H1 (cell line): Measurements from ENCODE around the gene EEPD1. TPM values are rescaled to one million over a fixed set of nuclear protein-coding genes. Genes with fewer than 3 reads are reported as not detected.

Source experiments
- CTCF ChIA-PET: fragments of 300-600 bp; sonication (Branson Sonifier 250); formaldehyde crosslinking; loops from one replicate; lab custom pipeline; 2021; ENCODE audit not compliant: partially characterized antibody; lab: Charles Lee
- POLR2A ChIA-PET: fragments of 300-600 bp; sonication (Branson Sonifier 250); formaldehyde crosslinking; loops from one replicate; lab custom pipeline; 2021; ENCODE audit warnings: inconsistent platforms; ENCODE audit not compliant: partially characterized antibody; lab: Charles Lee
- DNase-seq, 2 experiments: peaks; one replicate each; pipeline versions ENCODE4 v3.0.0 to v3.0.0-alpha.2; 2010 to 2022; ENCODE audit warnings: low spot score in 2 of 2, low read depth in 1 of 2, mixed read lengths in 1 of 2
- FAIRE-seq: peaks from 2 replicates; lab custom pipeline; 2011; peaks lifted over from hg19 to GRCh38; lab: Jason Lieb, UNC
- H2AFZ ChIP-seq: 2 replicates; pipeline ENCODE4 v1.8.1; 2012; ENCODE audit warnings: low read length, inconsistent platforms
- H2AK5ac ChIP-seq: 2 replicates; pipeline ENCODE4 v1.6.1; 2013; ENCODE audit warnings: low read depth, low read length
- H2BK120ac ChIP-seq: replicated peaks from 2 replicates; pipeline ENCODE3; 2013; ENCODE audit warnings: low read depth, low read length, inconsistent platforms
- H2BK12ac ChIP-seq: 2 replicates; pipeline ENCODE4 v1.6.1; 2013; ENCODE audit warnings: low read depth, low read length
- H2BK15ac ChIP-seq: 2 replicates; pipeline ENCODE4 v1.6.1; 2013; ENCODE audit warnings: low read length
- H2BK20ac ChIP-seq: 2 replicates; pipeline ENCODE4 v1.6.1; 2013; ENCODE audit warnings: low read length
- H2BK5ac ChIP-seq: 2 replicates; pipeline ENCODE4 v1.6.1; 2013; ENCODE audit warnings: low read depth, low read length
- H3K14ac ChIP-seq: 2 replicates; pipeline ENCODE4 v1.6.1; 2013; ENCODE audit warnings: inconsistent platforms; ENCODE audit not compliant: insufficient read length
- H3K18ac ChIP-seq: 2 replicates; pipeline ENCODE4 v1.6.1; 2013; ENCODE audit warnings: low read length; ENCODE audit errors: extremely low read depth
- H3K23ac ChIP-seq: 2 replicates; pipeline ENCODE4 v1.6.1; 2013; ENCODE audit warnings: inconsistent platforms; ENCODE audit not compliant: insufficient read length
- H3K23me2 ChIP-seq: 2 replicates; pipeline ENCODE4 v1.6.1; 2013; ENCODE audit warnings: low read depth, low read length
- H3K27ac ChIP-seq: 2 replicates; pipeline ENCODE4 v1.6.1; 2011; ENCODE audit warnings: low read depth, low read length, inconsistent platforms
- H3K27me3 ChIP-seq, 4 experiments: replicated peaks in 1 of 4; 1 replicate in 1 of 4; 2 replicates in 3 of 4; pipeline versions ENCODE4 v1.6.1 to v1.8.1; 2011 to 2013; ENCODE audit warnings: low read length in 3 of 4, mild to moderate bottlenecking in 3 of 4, inconsistent platforms in 2 of 4, mixed read lengths in 2 of 4, moderate library complexity in 1 of 4; ENCODE audit not compliant: control insufficient read depth in 3 of 4, insufficient read depth in 3 of 4; ENCODE audit errors: extremely low read depth in 1 of 4
- H3K36me3 ChIP-seq, 4 experiments: 2 replicates each; pipeline versions ENCODE4 v1.6.1 to v1.8.1; 2011 to 2013; ENCODE audit warnings: mild to moderate bottlenecking in 4 of 4, low read length in 3 of 4, moderate library complexity in 2 of 4, control low read depth in 1 of 4, inconsistent platforms in 1 of 4; ENCODE audit not compliant: insufficient read depth in 4 of 4, control insufficient read depth in 2 of 4
- H3K4ac ChIP-seq: replicated peaks from 2 replicates; pipeline ENCODE3; 2013; ENCODE audit warnings: low read length, low read depth, mixed read lengths, inconsistent platforms; ENCODE audit not compliant: insufficient read length
- H3K4me1 ChIP-seq, 4 experiments: replicated peaks in 1 of 4; 1 replicate in 1 of 4; 2 replicates in 3 of 4; pipeline versions ENCODE4 v1.6.1 to v1.8.1; 2011 to 2013; ENCODE audit warnings: low read length in 3 of 4, inconsistent platforms in 2 of 4, mixed read lengths in 1 of 4; ENCODE audit not compliant: insufficient read depth in 4 of 4, control insufficient read depth in 3 of 4
- H3K4me2 ChIP-seq, 2 experiments: 2 replicates each; pipeline versions ENCODE4 v1.6.1 to v1.8.1; 2011 to 2013; ENCODE audit warnings: low read depth in 2 of 2, low read length in 2 of 2, control low read depth in 1 of 2, inconsistent platforms in 1 of 2, mild to moderate bottlenecking in 1 of 2; ENCODE audit not compliant: insufficient read depth in 1 of 2
- H3K4me3 ChIP-seq, 4 experiments: fragments of 200-600, 300-600 bp in 1 of 4; sonication (generic), shearing (Covaris generic), sonication (Bioruptor Twin) in 1 of 4; 2 replicates each; pipeline versions ENCODE4 v1.5.1 to v1.8.1; 2011 to 2016; ENCODE audit warnings: low read length in 4 of 4, low read depth in 3 of 4, control low read depth in 2 of 4, inconsistent platforms in 2 of 4, mild to moderate bottlenecking in 2 of 4, mixed read lengths in 1 of 4, moderate library complexity in 1 of 4; ENCODE audit not compliant: insufficient read depth in 2 of 4; ENCODE audit errors: extremely low read depth in 1 of 4
- H3K56ac ChIP-seq: replicated peaks from 2 replicates; pipeline ENCODE3; 2013; ENCODE audit warnings: low read depth, mild to moderate bottlenecking, mixed read lengths, low read length, inconsistent platforms; ENCODE audit not compliant: insufficient read length
- H3K79me1 ChIP-seq: 2 replicates; pipeline ENCODE4 v1.6.1; 2013; ENCODE audit warnings: low read depth, low read length, control low read depth
- H3K79me2 ChIP-seq, 2 experiments: 2 replicates each; pipeline versions ENCODE4 v1.6.1 to v1.8.1; 2012 to 2013; ENCODE audit warnings: low read length in 2 of 2, mild to moderate bottlenecking in 2 of 2, inconsistent platforms in 1 of 2; ENCODE audit not compliant: insufficient read depth in 2 of 2, control insufficient read depth in 1 of 2
- H3K9ac ChIP-seq, 4 experiments: replicated peaks in 1 of 4; 1 replicate in 1 of 4; 2 replicates in 3 of 4; pipeline versions ENCODE4 v1.6.1 to v1.8.1; 2011 to 2013; ENCODE audit warnings: low read depth in 3 of 4, low read length in 3 of 4, control low read depth in 2 of 4, mild to moderate bottlenecking in 2 of 4, moderate library complexity in 2 of 4, inconsistent platforms in 1 of 4; ENCODE audit errors: extremely low read depth in 1 of 4
- H3K9me3 ChIP-seq, 2 experiments: 2 replicates each; pipeline versions ENCODE4 v1.6.1 to v1.8.1; 2012 to 2013; ENCODE audit warnings: mild to moderate bottlenecking in 2 of 2, moderate library complexity in 2 of 2, control low read depth in 1 of 2, inconsistent platforms in 1 of 2, low read depth in 1 of 2, low read length in 1 of 2, mixed read lengths in 1 of 2; ENCODE audit not compliant: insufficient read depth in 2 of 2
- H4K20me1 ChIP-seq, 2 experiments: replicated peaks in 1 of 2; 2 replicates each; pipeline versions ENCODE3 to v1.8.1; 2011 to 2013; ENCODE audit warnings: inconsistent platforms in 2 of 2, low read length in 2 of 2, mild to moderate bottlenecking in 1 of 2; ENCODE audit not compliant: insufficient read depth in 2 of 2, control insufficient read depth in 1 of 2
- H4K5ac ChIP-seq: 2 replicates; pipeline ENCODE4 v1.6.1; 2013; ENCODE audit warnings: low read length, low read depth, mixed read lengths, inconsistent platforms; ENCODE audit not compliant: insufficient read length
- H4K8ac ChIP-seq: 2 replicates; pipeline ENCODE4 v1.8.0; 2013; ENCODE audit warnings: mild to moderate bottlenecking, moderate library complexity, low read length, inconsistent platforms; ENCODE audit not compliant: insufficient read depth; ENCODE audit errors: extremely low read depth
- H4K91ac ChIP-seq: replicated peaks from 2 replicates; pipeline ENCODE3; 2013; ENCODE audit warnings: low read length, mixed read lengths, inconsistent platforms; ENCODE audit not compliant: insufficient read length
- KDM5A ChIP-seq: fragments of 200-600 bp; IDR thresholded peaks from 2 replicates; pipeline ENCODE4 v1.7.1; 2012; ENCODE audit warnings: mild to moderate bottlenecking, low read length, inconsistent platforms, mixed read lengths
- SP2 ChIP-seq: IDR thresholded peaks from 2 replicates; pipeline ENCODE4 v1.6.1; 2012; ENCODE audit warnings: mild to moderate bottlenecking, low read length, inconsistent platforms
- TAF1 ChIP-seq: IDR thresholded peaks from 2 replicates; pipeline ENCODE4 v1.6.1; 2011; ENCODE audit warnings: mild to moderate bottlenecking, low read depth, low read length
- TAF7 ChIP-seq: optimal IDR thresholded peaks from 2 replicates; pipeline ENCODE3; 2011; ENCODE audit warnings: low read depth, mild to moderate bottlenecking, inconsistent platforms, low read length, moderate library complexity, borderline replicate concordance
- YY1 ChIP-seq: IDR thresholded peaks from 2 replicates; pipeline ENCODE4 v1.6.1; 2011; ENCODE audit warnings: low read depth, mild to moderate bottlenecking, low read length
- WGBS, 2 experiments: shearing (Covaris generic) in 1 of 2; methylation state at CpG; one replicate each; pipeline versions ENCODE4 v1.1.6 to v1.1.7; 2013 to 2015; ENCODE audit warnings: low lambda C conversion rate in 2 of 2, mixed read lengths in 2 of 2, inconsistent platforms in 1 of 2, low coverage in 1 of 2, missing lambda C conversion rate in 1 of 2; ENCODE audit not compliant: insufficient replicate concordance in 2 of 2, insufficient coverage in 1 of 2, insufficient read length in 1 of 2; ENCODE audit errors: extremely low coverage in 1 of 2, missing lambda C conversion rate in 1 of 2; 5-methylcytosine and 5-hydroxymethylcytosine counted together
- polyA plus RNA-seq, 7 experiments: library from polyadenylated mRNA; depleted of rRNA in 3 of 7; stranded (reverse) in 5 of 7; unstranded in 2 of 7; fragments of >200 nt in 5 of 7; fragments of 200-250 nt in 2 of 7; gene quantifications; 1 replicate in 5 of 7; 2 replicates in 1 of 7; 4 replicates in 1 of 7; pipeline versions ENCODE4 v1.2.1 to v1.2.3, GENCODE V29; 2011 to 2013; ENCODE audit warnings: missing spikeins in 2 of 7, mixed read lengths in 2 of 7
- total RNA-seq: library from RNA; stranded (reverse); fragmentation: NEBNext Ultra II Directional; extraction: Animal tissue kit (Norgen Biotek cat#: 25700); gene quantifications from 2 replicates; pipeline ENCODE4 v1.2.1, GENCODE V29; 2021
- TF ChIP-seq, protein P1 (sequence below), 3 experiments: IDR thresholded peaks; 1 replicate in 2 of 3; 2 replicates in 1 of 3; pipeline versions ENCODE4 v1.5.1 to v1.6.1; 2011; ENCODE audit warnings: low read length in 3 of 3, mild to moderate bottlenecking in 3 of 3, inconsistent platforms in 2 of 3, low read depth in 1 of 3, moderate library complexity in 1 of 3; ENCODE audit not compliant: insufficient read depth in 1 of 3; ENCODE audit errors: control extremely low read depth in 1 of 3

Gene EEPD1
- total and polyA plus RNA-seq, 2 of the 8 experiments (the other 6 are each of a cell fraction or from before 2014, with no cell fraction given): 3.1 to 7.8 TPM

- FAIRE-seq (no peak), DNase-seq (peak in 1 of 2 experiments; percentile 26)
- ChIA-PET POLR2A (interaction anchor here (0.5 kb wide), 1 partner anchor 13 kb away, joined by 3 read pairs; no protein-coding TSS in a partner anchor), CTCF (interaction anchor here (0.9 to 11.1 kb wide), 6 partner anchors 9 to 329 kb away, joined by 3 to 80 read pairs (median 6); no protein-coding TSS in a partner anchor)
- Histone ChIP-seq H3K56ac (no peak overlapping the region), H4K91ac (no peak overlapping the region), H2AFZ (no peak overlapping the region), H3K23ac (no peak overlapping the region), H2BK20ac (no peak overlapping the region), H3K18ac (no peak overlapping the region), H2BK12ac (no peak overlapping the region), H3K23me2 (no peaks in the 10 kb centered on the region), H4K20me1 (no peaks in the 10 kb centered on the region), H3K14ac (no peak overlapping the region), H3K79me2 (no peaks in the 10 kb centered on the region), H2BK120ac (no peak overlapping the region), H3K4me1 (peaks cover 0 to 4% (median 0%) of the 10 kb centered on the region in 4 experiments; a peak in 3 of 7 replicates), H2BK5ac (no peak overlapping the region), H4K8ac (no peak overlapping the region), H2AK5ac (no peak overlapping the region), H4K5ac (no peak overlapping the region), H3K4ac (no peak overlapping the region), H3K9ac (no peak overlapping the region), H3K9me3 (no peaks in the 10 kb centered on the region), H3K79me1 (no peaks in the 10 kb centered on the region), H3K27ac (no peak overlapping the region), H3K4me3 (no peak overlapping the region), H3K36me3 (no peaks in the 10 kb centered on the region), H3K4me2 (no peak overlapping the region), H2BK15ac (no peak overlapping the region), H3K27me3 (no peaks in the 10 kb centered on the region)
- WGBS, 2 experiments: 95% methylated on average over 2 of the region's 2 CpGs; no CpG with 5 or more reads in 1 of the 2 experiments
- TF ChIP-seq, protein P1, sequence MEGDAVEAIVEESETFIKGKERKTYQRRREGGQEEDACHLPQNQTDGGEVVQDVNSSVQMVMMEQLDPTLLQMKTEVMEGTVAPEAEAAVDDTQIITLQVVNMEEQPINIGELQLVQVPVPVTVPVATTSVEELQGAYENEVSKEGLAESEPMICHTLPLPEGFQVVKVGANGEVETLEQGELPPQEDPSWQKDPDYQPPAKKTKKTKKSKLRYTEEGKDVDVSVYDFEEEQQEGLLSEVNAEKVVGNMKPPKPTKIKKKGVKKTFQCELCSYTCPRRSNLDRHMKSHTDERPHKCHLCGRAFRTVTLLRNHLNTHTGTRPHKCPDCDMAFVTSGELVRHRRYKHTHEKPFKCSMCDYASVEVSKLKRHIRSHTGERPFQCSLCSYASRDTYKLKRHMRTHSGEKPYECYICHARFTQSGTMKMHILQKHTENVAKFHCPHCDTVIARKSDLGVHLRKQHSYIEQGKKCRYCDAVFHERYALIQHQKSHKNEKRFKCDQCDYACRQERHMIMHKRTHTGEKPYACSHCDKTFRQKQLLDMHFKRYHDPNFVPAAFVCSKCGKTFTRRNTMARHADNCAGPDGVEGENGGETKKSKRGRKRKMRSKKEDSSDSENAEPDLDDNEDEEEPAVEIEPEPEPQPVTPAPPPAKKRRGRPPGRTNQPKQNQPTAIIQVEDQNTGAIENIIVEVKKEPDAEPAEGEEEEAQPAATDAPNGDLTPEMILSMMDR (IDR thresholded peaks at IDR 0.05; ENCODE audit: control extremely low read depth in 1 of 3, insufficient read depth in 1 of 3, low read depth in 1 of 3, low read length in 3 of 3): no peak
- no peak for TF ChIP-seq TAF7
- TF ChIP-seq KDM5A: no peak
- TF ChIP-seq YY1: no peak
- TF ChIP-seq SP2: no peak
- no peak for TF ChIP-seq TAF1
Observed at GRCh38 chr7:36314491-36314890, 161.4 kb downstream of the EEPD1 start.
